Right renal cortex interstitium (tissue), 3 donors: Measurements from ENCODE around the gene C9orf152. TPM values are rescaled to one million over a fixed set of nuclear protein-coding genes. Genes with fewer than 3 reads are reported as not detected.

Experiments used
- polyA plus RNA-seq, 3 donors: library from polyadenylated mRNA; unstranded; fragments of 120-200 nt; gene quantifications; one replicate each; pipeline ENCODE4 v1.2.1, GENCODE V29; 2013; ENCODE audit not compliant: insufficient read length in 3 of 3

Gene C9orf152
- polyA plus RNA-seq, 3 donors = 0.35 to 0.51 (median 0.42) TPM

Other genes starting within 250 kb of the C9orf152 start
- gene TXN, start 48.3 kb upstream of the C9orf152 start, polyA plus RNA-seq = 100 to 1,000 TPM; 242 to 274 (median 261) TPM
- gene TXNDC8, start 129.7 kb upstream of the C9orf152 start, polyA plus RNA-seq = not detected